Left cardiac atrium (tissue), 4 donors: ENCODE results near the gene SLC35E3. TPM values are rescaled to one million over a fixed set of nuclear protein-coding genes. Genes with fewer than 3 reads are reported as not detected.

ENCODE experiments used
- ATAC-seq, 2 donors: fragments of 200-7000 bp; cut with Tn5 transposase; one replicate each; pipeline ENCODE4 v1.9.1; 2020; ENCODE audit warnings: mild to moderate bottlenecking in 2 of 2, moderate library complexity in 2 of 2
- DNase-seq: peaks from one replicate; pipeline ENCODE4 v3.0.0-alpha.2; 2020
- intact Hi-C, 2 donors: fragments of 100-400 bp; cut with DNase I; formaldehyde crosslinking; loops; one replicate each; pipeline versions ENCODE4 v1.14.1 to v1.15.1; 2022 to 2023
- total RNA-seq, 2 donors: library from RNA; stranded (reverse); fragmentation: NEBNext Ultra II Directional; extraction: Animal tissue kit (Norgen Biotek cat#: 25700); gene quantifications; one replicate each; pipeline ENCODE4 v1.2.1, GENCODE V29; 2021
- donor health status: DM: no; HTN: yes; CAD: no.
- donor health status: DM: no; HTN: yes; CAD: no; lungs with severe emphysema.
- donor health status: DM: yes; HTN: yes; CAD: no.
- donor health status: Dilated cardiomyopathy.

The SLC35E3 gene
- total RNA-seq, 2 donors from 2014 or later: 5.2 to 7.1 TPM

- ATAC-seq (no peak), DNase-seq (no peak)
- intact Hi-C loops: no loop called here
Measured at GRCh38 chr12:68767191-68767590, 21.2 kb downstream of the SLC35E3 start.

GRCh38 chr12:68768431-68768939 lies 22.5 kb downstream of the SLC35E3 start:
- no peak for ATAC-seq
- intact Hi-C loops: no loop called here
- no peak for DNase-seq

DNA sequence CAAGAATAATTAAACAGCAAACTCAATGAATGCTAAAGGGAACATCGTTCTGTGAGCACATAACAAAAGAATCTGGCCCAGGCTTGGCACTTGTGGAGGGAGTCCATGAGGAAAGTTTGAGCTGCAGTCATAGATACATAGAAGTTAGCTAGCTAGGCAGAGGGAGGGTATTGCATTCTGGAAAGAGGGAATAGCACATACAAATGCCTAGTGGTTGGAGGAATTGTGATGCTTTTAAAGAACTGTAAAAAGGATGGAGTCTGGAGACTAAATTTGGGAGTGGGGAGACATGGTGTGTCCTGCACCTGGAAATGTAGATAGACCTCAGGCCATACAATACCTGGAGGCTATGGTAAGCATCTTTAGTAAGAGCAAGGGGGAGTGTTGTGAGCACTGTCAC lies 24.0 kb downstream of the SLC35E3 start:
- no peak for ATAC-seq
- intact Hi-C loops: no loop called here
- no peak for DNase-seq

DNA sequence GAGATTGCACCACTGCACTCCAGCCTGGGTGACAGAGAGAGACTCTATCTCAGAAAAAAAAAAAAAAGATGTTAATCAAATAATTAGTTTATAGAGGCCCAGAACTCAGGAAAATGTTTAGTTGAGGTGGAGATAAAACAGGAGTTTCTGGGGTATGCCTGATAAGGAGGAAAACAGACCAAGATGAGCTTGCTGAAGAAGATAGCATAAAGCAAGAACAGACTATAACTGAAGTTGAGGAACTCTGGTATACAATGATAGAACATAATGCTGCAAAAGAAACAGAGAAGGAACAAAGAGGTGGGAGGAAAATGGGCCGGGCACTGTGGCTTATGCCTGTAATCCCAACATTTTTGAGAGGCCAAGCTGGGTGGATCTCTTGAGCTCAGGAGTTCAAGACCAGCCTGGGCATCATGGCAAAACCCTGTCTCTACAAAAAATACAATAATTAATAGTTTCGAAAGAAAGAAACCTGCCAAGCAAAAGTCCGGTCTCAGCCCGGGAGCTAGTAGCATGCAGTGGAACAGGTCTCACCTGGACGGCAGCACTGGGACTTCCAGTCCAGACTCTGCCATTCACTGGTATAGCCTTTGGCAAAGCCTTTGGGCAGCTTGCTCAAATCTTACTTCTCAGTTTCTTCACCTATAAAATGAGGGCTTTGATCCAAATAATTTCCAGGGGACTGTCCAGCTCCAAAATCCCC lies 25.4 kb downstream of the SLC35E3 start:
- ATAC-seq: no peak
- no peak for DNase-seq
- intact Hi-C loops: no loop called here

DNA sequence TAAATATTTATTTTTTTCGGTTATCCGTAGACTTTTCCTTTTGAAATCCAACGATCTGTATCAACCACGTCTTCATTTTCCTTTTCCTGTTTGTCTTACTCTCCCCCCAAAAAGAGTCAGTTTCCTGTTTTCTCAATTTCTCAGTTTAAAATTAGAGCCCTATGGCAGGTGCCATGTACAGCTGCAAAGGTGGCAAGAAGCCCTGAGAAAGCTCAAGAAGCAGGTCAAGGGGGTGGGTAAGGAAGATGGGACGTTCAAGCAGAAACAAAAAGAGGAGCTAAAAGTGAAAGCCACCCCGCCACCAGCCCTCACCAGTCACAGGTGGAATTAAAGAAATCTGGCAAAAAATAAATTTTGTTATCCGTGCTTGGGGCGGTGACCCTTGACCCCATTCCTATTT lies 26.7 kb downstream of the SLC35E3 start:
- DNase-seq (no peak), ATAC-seq (no peak)
- intact Hi-C loops: no loop called here

GRCh38 chr12:68773582-68773981 lies 27.6 kb downstream of the SLC35E3 start:
- DNase-seq (no peak), ATAC-seq (no peak)
- intact Hi-C loops: no loop called here

- DNase-seq: no peak
- ATAC-seq: no peak
- intact Hi-C loops: no loop called here
Measured at GRCh38 chr12:68775121-68775630, 29.2 kb downstream of the SLC35E3 start.

DNA sequence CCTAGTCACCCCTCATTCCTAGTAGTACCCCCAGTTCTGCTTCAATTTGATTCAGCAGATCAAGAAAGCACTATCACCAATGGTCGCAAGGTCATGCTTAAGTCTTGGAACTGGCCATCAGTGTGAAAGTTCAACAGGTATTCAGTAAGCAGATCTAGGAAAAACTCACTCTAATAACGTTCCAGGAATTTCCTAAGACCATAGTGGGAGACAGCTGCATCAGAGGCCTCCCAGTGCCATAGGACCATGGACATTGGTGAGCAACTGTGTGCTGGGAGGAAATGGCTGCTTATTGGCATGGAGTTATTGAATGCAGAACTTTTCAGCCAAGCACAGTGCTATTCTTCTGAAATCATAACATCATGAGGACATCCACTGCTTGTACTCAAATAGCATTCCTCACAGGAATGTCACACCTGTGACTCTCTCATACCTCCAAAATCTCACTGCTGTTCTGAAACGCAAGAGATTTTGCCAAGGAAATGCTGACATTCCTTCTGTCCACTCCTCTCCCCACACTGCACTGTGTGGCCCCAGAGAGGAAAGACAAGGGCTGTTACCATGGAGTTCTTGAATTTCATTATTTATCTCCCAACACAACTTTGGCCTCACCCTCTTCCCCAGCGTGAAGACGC lies 31.1 kb downstream of the SLC35E3 start:
- DNase-seq: no peak
- intact Hi-C loops: no loop called here
- no peak for ATAC-seq

GRCh38 chr12:68779280-68779679 lies 33.3 kb downstream of the SLC35E3 start:
- intact Hi-C loops: no loop called here
- ATAC-seq: no peak

GRCh38 chr12:68780731-68781130 lies 34.8 kb downstream of the SLC35E3 start:
- DNase-seq (no peak), ATAC-seq (no peak)
- intact Hi-C loops: no loop called here

More at GRCh38 chr12:68779280-68779679, 33.3 kb downstream of the SLC35E3 start:
- no peak for DNase-seq

DNA sequence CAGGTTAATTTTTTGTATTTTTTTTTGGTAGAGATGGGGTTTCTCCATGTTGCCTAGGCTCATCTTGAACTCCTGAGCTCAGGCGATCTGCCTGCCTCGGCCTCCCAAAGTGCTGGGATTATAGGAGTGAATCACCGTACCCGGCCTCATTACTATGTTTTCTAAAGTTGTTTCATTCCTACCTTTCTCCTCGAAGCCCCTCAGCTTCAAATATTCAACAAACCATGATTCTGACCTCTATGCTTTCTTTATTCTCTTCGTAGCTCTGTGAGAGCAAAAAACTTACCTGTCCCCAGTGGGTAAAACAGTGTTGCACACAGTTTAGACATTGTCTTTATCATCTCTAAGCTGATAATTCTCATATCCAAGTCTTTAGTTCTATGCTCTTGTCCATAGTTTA lies 35.8 kb downstream of the SLC35E3 start:
- no peak for DNase-seq
- no peak for ATAC-seq
- intact Hi-C loops: no loop called here

- no peak for ATAC-seq
- DNase-seq: no peak
- intact Hi-C loops: no loop called here
Measured at GRCh38 chr12:68784015-68784414, 38.0 kb downstream of the SLC35E3 start.

DNA sequence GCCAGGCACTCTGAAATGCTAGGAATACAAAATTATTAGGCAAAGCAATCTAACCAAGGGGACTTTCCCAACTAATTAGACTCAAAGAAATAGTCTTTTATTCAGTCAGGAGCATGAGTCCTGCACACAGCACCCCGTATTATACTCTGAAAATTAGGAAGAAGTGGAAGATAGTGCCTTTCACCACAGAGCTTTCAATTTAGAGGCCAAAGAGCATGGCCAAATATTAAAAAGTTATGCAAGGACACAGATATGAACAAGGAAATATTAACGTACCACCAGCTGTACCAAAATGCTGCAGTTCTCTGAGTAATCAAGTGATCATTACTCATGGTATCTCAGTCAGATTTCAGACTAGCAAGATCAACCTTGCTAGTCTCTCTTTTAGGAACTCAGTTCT lies 39.4 kb downstream of the SLC35E3 start:
- DNase-seq (no peak), ATAC-seq (no peak)
- intact Hi-C loops: no loop called here

DNA sequence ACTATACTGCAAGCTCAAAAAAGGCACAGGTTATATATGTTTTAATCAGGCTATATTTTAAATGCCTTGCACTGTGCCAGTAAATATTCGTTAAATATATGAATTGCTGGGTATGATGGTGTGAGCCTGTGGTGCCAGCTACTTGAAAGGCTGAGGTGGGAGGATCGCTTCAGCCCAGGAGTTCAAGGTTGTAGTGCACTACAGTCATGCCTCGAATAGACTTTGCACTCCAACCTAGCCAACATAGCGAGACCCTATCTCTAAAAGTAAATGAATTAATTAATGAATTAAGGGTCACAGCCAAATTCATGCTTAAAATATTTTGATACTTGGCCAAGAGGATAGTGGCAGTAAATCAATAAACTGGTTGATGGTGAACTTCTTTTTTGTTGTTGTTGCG lies 39.8 kb downstream of the SLC35E3 start:
- intact Hi-C loops: no loop called here
- DNase-seq (no peak), ATAC-seq (no peak)

DNA sequence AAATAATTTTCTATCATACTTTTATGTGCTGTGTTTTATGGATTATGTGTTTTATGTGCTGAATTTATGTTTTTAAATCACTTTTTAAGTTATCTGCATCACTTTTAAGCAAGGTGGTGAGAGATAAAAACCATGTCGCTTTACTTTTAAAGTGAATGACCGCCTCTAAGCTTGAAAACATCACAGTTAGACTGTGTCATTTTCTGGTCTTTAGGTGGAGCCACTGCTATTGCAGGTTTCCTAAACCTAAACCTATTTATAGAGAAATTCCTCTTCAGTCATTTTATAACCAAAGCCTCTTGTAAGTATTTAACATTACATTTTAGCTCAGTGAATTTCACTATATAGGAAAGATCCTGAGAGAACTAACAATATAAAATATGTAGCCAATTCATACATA lies 41.0 kb downstream of the SLC35E3 start:
- intact Hi-C loops: no loop called here
- no peak for DNase-seq
- no peak for ATAC-seq

DNA sequence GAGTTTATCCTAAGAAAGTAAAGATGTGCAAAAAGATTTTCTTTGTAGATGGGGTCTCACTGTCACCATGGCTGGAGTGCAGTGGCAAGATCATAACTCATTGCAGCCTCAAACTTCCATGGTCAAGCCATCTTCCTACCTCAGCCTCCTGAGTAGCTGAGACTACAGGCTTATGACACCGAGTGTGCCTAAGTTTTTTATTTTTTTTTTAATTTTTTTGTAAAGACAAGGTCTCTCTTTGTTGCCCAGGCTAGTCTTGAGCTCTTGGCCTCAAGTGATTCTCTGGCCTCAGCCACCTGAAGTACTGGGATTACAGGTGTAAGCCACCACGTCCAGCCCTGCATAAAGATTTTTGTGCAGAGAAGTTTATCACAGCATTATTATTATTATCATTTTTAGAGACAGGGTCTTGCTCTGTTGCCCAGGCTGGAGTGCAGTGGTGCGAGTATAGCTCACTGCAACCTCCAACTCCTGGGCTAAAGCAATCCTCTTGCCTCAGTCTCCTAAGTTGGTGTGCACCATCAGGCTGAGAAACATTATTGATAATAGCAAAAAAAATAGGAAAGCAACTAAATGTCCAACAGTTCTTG lies 42.7 kb downstream of the SLC35E3 start:
- no peak for ATAC-seq
- intact Hi-C loops: no loop called here
- no peak for DNase-seq

DNA sequence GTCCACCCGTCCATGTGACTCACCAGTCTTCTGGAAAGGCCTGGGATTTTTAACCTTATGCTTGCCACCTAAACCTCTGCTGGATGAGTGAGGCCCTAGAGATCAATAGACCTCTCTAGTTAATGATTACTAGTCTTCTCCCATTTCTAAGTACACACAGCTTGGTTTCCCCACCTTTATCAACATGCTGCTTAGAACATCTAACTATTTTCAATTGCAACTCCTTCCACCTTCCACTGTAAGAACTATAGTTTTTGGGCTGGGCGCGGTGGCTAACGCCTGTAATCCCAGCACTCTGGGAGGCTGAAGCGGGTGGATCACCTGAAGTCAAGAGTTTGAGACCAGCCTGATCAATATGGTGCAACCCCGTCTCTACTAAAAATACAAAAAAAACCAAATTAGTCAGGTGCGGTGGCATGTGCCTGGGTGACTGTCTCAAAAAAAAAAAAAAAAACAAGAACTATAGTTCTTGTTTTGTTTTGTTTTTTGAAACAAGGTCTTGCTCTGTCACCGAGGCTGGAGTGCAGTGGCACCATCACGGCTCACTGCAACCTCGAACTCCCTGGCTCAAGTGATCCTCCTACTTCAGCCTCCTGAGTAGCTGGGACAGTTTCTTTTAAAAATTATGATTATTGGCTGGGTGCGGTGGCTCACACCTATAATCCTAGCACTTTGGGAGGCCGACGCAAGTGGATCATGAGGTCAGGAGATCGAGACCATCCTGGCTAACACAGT lies 43.3 kb downstream of the SLC35E3 start:
- intact Hi-C loops: no loop called here
- ATAC-seq (no peak), DNase-seq (no peak)

DNA sequence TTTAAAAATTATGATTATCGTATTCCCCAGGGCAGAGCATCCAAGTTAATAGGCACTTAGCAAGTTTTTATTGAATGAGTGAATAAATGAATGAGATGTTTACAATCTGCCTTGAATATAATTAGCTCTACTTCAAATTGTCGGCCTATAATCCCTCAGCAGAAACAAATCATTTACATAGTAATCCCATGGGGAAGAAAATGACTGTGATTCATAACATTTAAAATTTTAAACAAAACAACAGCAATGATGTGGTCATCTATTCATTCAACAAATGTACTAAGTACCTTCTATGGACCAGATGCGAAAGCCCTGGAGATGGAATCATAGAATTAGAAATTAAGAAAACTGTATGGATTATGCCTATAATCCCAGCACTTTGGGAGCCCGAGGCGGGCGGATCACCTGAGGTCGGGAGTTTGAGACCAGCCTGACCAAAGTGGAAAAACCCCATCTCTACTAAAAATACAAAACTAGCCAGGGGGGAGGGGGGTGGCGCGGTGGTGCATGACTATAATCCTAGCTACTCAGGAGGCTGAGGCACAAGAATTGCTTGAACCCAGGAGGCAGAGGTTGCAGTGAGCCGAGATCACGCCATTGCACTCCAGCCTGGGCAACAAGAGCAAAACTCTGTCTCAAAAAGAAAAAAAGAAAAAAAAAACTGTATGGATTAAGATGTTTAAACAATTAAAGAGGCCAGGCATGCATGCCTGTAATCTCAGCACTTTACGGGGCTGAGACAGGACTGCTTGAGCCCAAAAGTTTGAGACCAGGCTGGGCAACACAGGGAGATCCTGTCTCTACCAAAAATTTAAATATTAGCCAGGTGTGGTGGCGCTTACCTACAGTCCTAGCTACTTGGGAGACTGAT lies 44.3 kb downstream of the SLC35E3 start:
- intact Hi-C loops: no loop called here
- no peak for ATAC-seq
- no peak for DNase-seq

- intact Hi-C loops: no loop called here
- no peak for DNase-seq
- ATAC-seq: no peak
Measured at GRCh38 chr12:68790952-68791234, 44.9 kb downstream of the SLC35E3 start.
